ENCODE results near the gene SPEF2.

Gene SPEF2

DNA sequence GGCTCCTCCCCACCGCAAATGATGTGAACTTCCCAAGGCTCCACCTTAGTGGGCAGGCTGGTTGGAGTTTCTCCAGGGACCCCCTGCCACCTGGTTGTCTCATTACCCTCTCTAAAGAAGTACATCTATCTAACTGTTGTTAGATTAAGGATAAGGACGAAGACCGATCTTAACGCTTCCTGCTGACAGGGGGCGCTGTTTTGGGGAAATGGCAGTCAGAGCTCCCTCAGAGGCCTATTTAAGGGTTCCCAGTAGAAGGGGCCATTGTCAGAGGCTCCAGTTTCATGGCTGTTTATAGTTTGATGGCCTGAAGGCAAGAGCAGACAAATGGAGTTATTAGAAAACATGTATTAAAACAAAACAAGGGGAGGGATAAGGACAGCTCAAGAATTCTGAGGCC is 100.1 kb downstream of the SPEF2 start:
- no peak for DNase-seq

DNA sequence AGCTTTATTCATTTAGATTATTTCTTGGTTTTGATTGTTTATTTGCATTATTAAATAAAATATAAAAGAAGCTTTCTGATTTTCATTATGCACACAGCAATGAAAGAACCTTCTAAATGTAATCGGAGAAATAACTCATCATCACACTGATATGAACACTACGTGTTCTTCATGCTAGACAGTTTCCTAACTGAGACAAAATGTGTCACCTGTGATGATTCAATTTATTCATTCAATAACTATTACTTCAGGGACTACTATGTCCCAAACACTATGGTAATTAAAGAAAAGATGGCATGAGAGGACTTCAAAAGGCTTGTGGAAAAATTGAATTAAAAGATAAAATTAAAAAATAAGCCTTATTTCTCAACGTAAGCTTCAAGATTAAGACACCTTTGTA is 118.1 kb downstream of the SPEF2 start:
- no peak for DNase-seq

DNA sequence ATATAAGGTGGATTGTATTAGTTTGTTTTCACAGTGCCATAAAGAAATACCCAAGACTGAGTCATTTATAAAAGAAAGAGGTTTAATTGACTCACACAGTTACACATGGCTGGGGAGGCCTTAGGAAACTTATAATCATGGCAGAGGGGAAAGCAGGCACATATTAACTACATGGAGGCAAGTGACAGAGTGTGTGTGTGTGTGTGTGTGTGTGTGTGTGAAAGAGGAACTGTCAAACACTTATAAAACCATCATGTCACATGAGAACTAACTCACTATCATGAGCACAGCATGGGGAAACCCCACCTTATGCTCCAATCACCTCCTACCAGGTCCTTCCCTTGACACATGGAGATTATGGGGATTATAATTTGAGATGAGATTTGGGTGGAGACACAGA is 118.6 kb downstream of the SPEF2 start:
- no peak for DNase-seq

DNA sequence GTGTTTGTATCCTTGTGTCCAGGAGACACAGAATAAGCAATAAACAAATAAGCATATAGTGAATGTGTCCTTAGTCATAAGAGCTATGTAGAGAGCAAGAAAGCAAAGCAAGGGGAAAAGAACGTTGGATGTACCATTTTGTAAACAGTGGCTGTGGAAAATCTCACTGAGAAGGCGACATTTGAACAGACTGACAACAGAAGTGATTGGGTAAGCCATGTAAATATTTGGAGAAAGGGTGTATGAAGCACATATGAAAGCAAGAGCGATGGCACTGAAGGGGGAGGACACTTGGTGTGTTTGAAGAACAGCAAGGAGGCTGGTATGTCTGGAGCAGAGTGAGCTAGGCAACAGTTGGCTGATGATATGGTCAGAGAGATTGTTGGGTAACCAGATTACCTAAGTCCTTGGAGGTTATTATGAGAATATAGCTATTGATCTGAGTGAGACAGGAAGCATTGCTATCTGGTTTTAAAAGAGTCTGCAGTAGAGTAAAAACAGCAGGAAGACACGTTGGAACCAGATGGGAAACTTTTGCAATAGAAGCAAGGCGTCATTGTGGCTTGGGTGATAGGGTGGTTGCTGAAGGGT is 123.6 kb downstream of the SPEF2 start:
- DNase-seq: no peak

DNA sequence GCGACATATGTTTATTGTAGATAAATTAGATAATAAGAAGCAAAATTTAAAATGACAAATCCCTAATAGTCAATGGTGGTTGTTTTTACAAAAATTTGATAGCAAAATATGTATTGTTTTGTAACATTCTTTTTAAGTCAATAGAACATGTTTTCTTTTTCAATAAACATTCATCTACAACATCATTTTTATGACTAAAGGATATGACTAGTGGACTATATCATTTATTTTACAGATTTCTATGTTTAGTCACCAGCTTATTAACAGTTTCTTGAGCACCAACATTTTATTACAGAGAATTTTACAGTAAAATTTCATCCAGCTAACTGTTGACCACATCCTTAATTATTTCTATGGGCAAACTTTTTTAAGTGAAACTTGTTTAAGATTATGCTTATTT is 124.3 kb downstream of the SPEF2 start:
- no peak for DNase-seq

DNA sequence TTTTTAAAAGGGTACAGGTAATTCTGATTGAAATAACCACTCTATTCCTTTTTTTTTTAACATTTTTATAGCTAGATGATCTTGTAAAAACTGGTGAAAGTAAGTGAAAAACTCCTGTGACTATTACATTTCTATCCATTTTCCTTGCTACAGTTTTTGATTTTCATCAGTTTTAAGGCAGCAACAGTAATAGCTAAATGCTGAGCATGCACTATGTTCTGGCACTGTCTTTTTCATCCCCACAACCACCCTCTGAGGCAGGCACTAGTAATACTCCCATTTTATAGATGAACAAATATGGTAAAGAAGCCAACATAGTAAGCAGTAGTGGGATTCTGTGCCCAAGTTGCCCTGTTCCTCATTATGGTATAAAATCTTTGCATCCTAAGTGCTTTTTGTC is 126.0 kb downstream of the SPEF2 start:
- no peak for DNase-seq

DNA sequence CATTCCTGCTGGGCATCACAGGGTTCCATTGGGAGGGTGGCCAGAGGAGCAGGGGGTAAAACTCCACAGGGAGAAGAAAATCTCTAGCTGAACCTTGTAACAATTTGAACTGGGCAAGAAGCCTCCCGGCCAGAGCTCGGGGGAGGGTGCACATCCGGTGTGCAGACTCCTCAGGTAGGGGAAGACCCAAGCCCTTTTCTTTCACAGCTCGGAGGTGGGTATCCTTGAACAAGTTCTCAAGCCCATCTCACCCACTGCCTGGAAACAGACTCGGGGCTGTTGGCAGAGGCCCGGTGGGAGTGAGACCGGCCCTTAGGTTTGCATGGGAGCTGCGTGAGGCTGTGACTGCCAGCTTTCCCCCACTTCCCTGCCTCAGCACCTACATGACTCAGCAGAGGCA is 127.5 kb downstream of the SPEF2 start:
- no peak for DNase-seq

DNA sequence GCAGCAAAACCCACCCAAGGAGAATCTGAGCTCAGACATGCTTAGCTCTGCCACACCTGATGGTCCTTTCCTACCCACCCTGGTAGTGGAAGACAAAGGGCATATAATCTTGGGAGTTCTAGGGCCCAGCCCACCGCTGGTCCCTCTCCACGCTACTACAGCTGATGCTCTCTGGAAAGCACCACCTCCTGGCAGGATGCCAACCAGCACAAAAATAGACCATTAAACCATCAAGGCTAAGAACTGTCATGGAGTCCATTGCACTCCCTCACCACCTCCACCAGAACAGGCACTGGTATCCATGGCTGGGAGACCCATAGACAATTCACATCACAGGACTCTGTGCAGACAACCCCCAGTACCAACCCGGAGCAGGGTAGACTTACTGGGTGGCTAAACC is 128.0 kb downstream of the SPEF2 start:
- peak in 1 of 56 donors; percentile 8 for DNase-seq

DNA sequence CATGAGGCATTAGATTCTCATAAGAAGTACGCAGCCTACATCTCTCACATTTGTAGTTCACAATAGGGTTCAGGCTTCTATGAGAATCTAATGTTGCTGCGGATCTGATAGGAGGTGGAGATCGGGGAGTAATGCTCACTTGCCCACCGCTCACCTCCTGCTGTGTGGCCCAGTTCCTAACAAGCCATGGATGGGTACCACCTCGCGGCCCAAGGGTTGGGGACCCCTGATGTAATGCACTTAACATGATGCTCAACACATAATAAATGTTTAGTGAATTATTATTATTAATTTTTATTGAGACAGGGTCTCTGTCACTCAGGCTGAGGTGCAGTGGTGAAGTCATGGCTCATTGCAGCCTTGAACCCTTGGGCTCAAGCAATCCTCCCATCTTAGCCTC is 134.3 kb downstream of the SPEF2 start:
- no peak for DNase-seq

DNA sequence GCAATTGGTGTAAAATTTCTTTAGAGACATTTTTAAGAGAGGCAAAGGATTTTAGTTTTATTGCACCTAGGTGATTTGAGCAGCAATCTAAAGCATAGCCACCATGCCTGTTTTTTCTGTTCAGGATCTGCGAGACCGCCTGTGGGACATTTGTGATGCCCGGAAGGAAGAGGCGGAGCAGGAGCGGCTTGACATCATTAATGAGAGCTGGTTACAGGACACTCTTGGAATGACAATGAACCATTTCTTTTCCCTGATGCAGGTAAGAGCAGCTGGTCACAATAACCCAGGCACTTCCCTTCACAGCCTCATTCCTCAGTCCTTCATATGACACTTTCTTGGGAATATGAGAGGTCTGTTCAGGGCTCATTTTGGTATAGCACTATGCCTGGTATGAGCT is 135.8 kb downstream of the SPEF2 start:
- DNase-seq: no peak

DNA sequence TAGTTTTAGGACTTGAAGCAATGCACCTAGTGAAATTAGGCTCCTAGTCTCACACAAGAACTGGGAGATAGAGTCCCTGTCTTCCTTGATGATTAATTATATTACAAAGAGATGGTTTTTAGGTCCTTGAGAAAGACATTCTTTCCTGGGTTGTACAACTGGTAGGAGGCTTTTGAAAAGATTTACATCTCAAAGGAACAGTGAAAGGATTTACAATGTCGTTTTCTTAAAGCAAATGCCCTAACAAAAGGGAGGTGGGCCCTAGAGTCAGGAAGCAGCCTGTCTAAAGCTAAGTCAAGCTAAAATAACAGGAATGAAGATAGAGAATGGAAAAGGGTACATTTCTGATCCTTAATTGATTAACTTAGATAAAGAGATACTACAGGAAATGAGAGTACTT is 136.8 kb downstream of the SPEF2 start:
- no peak for DNase-seq

DNA sequence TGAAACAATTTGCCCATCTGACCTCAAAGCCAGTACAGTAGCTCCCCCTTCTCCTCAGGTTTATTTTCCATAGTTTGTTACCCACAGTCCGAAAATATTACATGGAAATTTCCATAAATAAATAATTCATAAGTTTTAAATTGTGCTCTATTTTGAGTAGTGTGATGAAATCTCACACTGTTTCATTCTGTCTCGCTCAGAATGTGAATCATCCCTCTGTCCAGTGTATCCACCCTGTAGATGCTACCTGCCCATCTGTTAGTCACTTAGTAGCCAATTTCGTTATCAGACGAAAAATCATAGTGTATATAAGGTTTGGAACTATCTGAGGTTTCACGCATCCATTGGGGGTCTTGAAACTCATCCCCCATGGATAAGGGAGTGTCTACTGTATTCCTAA is 138.3 kb downstream of the SPEF2 start:
- no peak for DNase-seq

DNA sequence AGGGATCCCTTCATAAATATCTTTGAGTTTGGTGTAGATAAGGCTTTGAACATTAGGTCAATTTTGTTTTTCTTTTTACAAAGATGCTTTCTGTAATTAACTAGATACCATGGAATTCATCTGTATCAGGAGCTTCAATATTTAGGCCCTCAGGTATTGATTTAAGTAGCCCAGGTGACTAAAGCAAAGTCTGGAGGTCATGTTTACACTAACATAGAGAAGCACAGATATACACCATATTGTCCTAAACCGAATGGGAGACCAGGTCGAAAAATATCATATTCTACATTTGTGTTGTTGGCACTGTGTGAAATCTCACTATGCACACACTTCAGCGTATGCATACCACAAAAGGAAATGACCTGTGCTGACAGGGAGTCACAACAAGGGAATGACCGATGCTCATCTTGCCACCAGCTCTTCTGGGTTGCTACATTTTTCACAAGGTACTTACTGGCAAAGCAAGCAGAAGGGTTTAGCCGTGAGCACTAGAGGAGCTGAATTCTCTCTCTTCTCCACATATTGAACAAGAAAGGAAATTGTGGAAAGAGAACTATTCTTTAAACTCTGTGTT is 140.6 kb downstream of the SPEF2 start:
- no peak for DNase-seq

DNA sequence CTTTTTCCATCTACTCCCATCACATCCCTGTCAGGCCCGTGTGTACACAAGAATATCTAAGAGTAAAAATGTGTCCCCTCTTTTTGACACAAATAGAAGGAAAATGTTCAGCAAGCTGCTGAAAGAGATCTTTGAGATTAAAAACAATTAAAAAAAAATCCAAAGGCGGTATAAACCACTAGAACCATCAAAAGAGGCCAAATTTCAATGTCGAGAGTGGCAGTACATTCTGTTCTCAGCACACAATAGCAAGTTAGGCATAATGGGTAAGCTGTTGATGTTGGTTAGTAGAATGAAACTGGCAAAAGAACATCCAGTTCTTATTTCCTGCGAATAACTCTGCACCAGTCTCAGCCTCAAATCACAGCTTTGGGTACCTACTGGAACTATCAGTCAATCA is 143.9 kb downstream of the SPEF2 start:
- DNase-seq: no peak

DNA sequence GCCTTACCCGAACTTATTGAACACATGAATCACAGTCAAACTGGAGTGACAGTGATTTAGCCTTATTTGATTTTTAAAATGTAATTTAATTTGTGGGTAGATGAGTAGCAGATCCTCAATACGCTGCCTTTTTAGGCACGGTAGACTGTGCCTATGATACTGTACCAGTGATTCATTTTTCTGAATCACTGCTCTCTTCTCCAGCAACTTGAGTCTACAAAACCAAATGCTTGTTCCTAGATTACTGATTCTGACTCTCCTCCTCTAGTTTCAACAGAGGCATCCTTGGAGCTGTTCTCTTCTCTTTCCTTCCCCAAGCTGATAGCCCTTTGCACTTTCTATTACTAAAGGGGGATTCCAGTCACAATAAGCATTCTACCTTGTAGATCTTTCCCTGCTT is 144.7 kb downstream of the SPEF2 start:
- no peak for DNase-seq

DNA sequence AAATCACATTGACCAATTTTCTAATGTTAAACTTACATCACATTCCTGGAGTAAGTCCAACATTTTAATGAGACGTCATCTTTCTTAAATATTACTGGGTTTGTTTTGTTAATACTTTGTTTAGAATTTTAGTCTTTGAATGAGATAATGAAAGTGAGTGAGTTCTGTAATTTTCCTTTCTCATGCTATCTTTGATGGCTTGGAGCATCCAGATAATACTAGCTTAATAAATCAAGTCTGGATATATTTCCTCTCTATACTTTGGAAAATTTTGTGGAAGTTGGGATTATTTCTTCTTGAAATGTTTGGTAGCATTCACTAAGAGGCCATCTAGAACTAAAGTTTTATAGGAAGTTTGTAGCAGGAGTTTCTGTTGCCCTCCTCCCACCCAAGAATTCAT is 148.3 kb downstream of the SPEF2 start:
- no peak for DNase-seq

DNA sequence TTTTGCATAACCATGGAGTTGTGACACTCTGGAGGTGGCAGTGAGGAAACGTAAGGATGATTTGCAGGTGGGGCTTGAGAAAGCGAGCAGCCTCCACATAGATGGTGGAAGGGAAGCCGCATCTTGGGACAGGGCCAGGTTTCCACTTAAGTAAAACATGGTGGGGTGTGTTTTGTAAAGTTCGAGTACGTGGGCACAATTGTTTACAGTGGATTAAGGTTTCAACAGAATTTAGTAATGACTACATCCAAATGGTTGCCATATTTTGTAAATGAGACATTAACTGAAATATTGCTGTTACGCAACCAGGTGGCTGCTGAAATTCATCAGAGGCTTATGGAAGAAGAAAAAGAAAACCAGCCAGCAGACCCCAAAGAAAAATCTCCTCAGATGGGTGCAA is 153.6 kb downstream of the SPEF2 start:
- no peak for DNase-seq

DNA sequence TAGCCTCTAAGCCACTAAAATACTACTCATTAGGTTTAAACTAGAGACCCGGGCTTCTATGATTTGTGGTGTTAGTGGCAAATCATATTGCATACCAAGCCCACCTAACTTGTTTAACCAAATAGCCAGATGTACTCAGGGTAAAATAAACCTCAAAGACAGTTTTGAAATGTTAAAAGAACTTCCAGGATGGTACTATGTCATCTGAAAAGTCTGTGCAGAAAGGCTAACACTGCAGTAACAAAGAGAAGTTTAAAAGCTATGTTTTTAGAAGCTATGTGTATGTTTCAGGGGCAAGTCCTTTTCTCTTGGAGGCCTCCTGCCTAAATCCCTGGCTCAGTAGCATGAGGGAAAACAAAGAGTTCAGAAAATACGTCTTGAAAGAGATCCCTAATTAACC is 154.2 kb downstream of the SPEF2 start:
- no peak for DNase-seq

DNA sequence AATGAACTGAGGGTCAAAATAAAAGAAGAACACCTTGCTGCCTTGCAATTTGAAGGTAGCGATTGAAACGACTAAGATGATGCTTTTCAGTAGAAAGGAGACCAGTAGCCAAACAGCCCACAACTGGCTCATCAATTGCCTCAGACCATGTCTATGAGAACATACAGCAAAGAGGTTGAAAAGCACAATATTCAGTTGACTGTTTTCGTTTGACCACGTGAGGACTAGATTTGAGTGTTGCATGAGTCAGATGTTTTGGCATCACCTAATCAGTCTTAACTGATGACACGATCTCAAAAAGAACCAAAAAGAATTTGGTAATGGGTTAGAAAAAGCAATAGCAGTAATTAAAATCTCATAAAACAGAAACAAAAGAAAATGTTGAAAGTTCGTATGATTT is 156.3 kb downstream of the SPEF2 start:
- no peak for DNase-seq

DNA sequence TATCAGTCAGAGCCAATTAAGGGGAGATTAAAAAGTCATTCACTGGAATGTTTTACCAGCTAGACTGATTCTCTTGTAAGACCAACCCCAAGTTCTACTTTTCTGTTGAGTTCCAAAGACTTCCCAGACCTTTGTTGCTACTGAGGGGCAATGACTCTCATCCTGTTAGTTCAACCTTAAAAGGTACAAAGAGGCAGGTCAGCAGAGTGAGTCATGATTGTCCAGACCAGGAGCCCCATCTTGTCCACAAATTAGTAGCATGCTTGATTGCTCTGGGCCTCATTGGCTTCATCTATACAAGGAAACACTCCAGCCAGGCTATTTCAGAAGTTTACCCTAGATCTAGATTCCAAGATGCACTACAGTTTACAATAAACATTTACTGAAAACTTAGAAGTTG is 159.1 kb downstream of the SPEF2 start:
- DNase-seq: no peak

DNA sequence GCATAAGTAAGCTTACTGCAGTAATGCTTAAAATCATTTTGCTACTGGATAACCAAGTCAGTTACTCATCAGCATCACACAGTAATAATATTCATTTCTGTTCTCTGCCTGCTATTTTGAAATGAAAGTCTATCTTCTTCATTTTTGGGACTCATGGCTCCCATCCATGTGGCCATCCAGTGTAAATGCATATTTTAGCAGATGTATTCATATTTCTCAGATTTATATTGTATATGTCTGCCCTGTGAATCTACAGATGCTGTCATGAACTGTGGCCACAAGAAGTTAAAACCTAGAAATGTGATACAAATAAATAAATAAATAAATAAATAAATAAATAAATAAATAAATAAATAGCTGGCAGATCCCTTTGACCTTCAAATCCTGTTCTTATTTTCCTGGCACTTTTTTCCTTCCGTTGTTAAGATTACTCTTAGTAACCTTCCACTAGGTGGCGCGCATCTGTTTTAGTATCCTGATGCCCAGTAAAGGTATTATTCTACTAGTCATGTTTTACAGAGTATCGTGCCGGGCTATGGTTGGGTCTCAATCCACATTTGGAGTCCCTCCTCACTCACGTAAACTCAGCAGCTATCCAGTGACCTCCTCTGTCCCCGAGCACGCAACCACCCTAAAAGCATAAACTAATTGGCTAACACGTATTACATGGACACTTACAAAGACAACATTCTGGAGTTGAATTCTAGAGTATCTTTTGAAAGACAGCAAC is 159.9 kb downstream of the SPEF2 start:
- peak in 40 of 56 donors; percentile 2 to 83 (median 28) for DNase-seq

DNA sequence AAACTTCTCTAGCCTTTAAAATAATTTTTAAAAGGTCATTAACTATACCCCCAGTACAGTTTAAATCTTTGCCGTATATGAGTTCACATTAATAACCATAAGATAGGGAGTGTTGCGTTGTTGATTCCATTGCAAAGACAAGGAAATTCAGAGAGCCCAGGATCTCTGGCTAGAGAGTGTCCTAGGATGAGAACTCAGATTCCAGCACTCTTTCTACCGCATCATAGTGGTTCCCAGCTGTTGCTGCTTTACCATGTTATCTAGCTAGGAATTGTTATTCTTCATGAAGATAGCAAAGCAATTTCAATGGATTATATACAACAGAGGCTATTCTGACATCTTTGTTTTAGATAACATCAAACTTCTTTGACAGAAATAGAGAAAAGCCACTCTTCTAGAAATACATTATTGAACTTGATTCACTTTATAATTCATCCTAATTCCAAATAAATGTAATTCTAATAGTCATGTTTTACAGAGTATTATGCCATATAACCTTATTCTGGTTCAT is 160.7 kb downstream of the SPEF2 start:
- DNase-seq: no peak

DNA sequence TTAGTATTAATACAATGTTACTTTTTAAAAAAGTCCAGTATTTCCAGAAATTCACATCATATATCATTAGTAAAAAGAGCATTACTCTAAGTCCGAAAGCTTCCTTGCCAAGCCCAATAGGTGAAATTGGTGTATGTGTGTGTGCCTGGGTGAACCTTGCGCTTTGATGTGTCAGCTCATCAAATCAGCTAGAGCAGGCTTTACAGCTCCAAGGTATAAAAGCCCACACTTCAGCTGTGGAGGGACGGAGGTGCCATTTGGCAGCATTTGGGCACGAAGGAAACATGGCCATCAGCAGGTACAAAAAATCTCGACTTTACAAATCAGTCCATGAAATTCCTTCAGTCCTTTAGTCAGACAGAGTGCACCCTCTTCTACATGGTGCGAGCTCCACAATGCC is 162.6 kb downstream of the SPEF2 start:
- no peak for DNase-seq

All from nucleus accumbens (tissue), 56 donors.